ENCODE results near the gene SLC39A11. TPM values are rescaled to one million over a fixed set of nuclear protein-coding genes. Genes with fewer than 3 reads are reported as not detected.

Gene SLC39A11
- total RNA-seq, 1 experiment from 2014 or later = 56.1 TPM

GRCh38 chr17:73043686-73044581 is 48.6 kb downstream of the SLC39A11 start:
- no peak for ATAC-seq
- POLR2A ChIA-PET = interaction anchor here (0.7 kb wide), 2 partner anchors 10 to 36 kb away, joined by 4 to 5 read pairs; no protein-coding TSS in a partner anchor
- in situ Hi-C loops (cut with HindIII; ENCODE audit: low pct_unique_long_range_greater_than_20kb, low sequenced_read_pairs) = no loop called here
- TF ChIP-seq REST (IDR thresholded peaks at IDR 0.05; ENCODE audit: insufficient read depth in 1 of 2, low read depth in 2 of 2, low read length in 1 of 2) (no peak), TCF7L2 (IDR thresholded peaks at IDR 0.05; ENCODE audit: low read depth, low read length) (no peak), SIN3A (IDR thresholded peaks at IDR 0.05; ENCODE audit: borderline replicate concordance, insufficient read depth, low read depth, low read length) (no peak), POLR2AphosphoS5 (IDR thresholded peaks at IDR 0.05; ENCODE audit: low read depth, low read length) (no peak)
- TF ChIP-seq, protein P1, sequence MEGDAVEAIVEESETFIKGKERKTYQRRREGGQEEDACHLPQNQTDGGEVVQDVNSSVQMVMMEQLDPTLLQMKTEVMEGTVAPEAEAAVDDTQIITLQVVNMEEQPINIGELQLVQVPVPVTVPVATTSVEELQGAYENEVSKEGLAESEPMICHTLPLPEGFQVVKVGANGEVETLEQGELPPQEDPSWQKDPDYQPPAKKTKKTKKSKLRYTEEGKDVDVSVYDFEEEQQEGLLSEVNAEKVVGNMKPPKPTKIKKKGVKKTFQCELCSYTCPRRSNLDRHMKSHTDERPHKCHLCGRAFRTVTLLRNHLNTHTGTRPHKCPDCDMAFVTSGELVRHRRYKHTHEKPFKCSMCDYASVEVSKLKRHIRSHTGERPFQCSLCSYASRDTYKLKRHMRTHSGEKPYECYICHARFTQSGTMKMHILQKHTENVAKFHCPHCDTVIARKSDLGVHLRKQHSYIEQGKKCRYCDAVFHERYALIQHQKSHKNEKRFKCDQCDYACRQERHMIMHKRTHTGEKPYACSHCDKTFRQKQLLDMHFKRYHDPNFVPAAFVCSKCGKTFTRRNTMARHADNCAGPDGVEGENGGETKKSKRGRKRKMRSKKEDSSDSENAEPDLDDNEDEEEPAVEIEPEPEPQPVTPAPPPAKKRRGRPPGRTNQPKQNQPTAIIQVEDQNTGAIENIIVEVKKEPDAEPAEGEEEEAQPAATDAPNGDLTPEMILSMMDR (IDR thresholded peaks at IDR 0.05) = no peak
- no peaks in the 10 kb centered on the region for H3K27me3 ChIP-seq (ENCODE audit: control insufficient read depth, insufficient read depth, low read length)
- no peak overlapping the region for H3K4me3 ChIP-seq (ENCODE audit: low read depth in 2 of 2, low read length in 2 of 2)
- H3K36me3 ChIP-seq (ENCODE audit: control insufficient read depth, insufficient read depth, low read length) = no peaks in the 10 kb centered on the region
- H3K4me1 ChIP-seq (ENCODE audit: control insufficient read depth, insufficient read depth, low read length) = 0 out of 2 replicates have a peak, but pooled peaks cover 3% of the 10 kb centered on the region
- no peaks in the 10 kb centered on the region; the same call in 1 of the 2 replicates for H3K9me3 ChIP-seq (ENCODE audit: control insufficient read depth, insufficient read depth, low read depth, low read length)
- no peak overlapping the region for H3K27ac ChIP-seq (ENCODE audit: low read length)
- intact Hi-C loops (cut with micrococcal nuclease; ENCODE audit: unreplicated experiment) = no loop called here
- DNase-seq (ENCODE audit: low read depth, low spot score) = no peak
- CTCF ChIA-PET = interaction anchor here (0.6 kb wide), 1 partner anchor 188 kb away, joined by 4 read pairs; no protein-coding TSS in a partner anchor
- no TSS peak for BruUV-seq (replicated peaks)

GRCh38 chr17:73042809-73043685 is 49.4 kb downstream of the SLC39A11 start:
- intact Hi-C loops (cut with micrococcal nuclease; ENCODE audit: unreplicated experiment) (no loop called here), in situ Hi-C loops (cut with HindIII; ENCODE audit: low pct_unique_long_range_greater_than_20kb, low sequenced_read_pairs) (no loop called here)
- DNase-seq (ENCODE audit: low read depth, low spot score) = no peak
- Histone ChIP-seq H3K9me3 (ENCODE audit: control insufficient read depth, insufficient read depth, low read depth, low read length) (no peaks in the 10 kb centered on the region; the same call in 1 of the 2 replicates), H3K36me3 (ENCODE audit: control insufficient read depth, insufficient read depth, low read length) (no peaks in the 10 kb centered on the region), H3K4me1 (ENCODE audit: control insufficient read depth, insufficient read depth, low read length) (0 out of 2 replicates have a peak, but pooled peaks cover 3% of the 10 kb centered on the region), H3K4me3 (ENCODE audit: low read depth in 2 of 2, low read length in 2 of 2) (no peak overlapping the region), H3K27ac (ENCODE audit: low read length) (no peak overlapping the region), H3K27me3 (ENCODE audit: control insufficient read depth, insufficient read depth, low read length) (no peaks in the 10 kb centered on the region)
- POLR2A ChIA-PET = interaction anchor here (0.7 kb wide), 2 partner anchors 11 to 35 kb away, joined by 4 to 5 read pairs; no protein-coding TSS in a partner anchor
- TF ChIP-seq SIN3A (IDR thresholded peaks at IDR 0.05; ENCODE audit: borderline replicate concordance, insufficient read depth, low read depth, low read length) (no peak), POLR2AphosphoS5 (IDR thresholded peaks at IDR 0.05; ENCODE audit: low read depth, low read length) (no peak)
- TF ChIP-seq, protein P1 (IDR thresholded peaks at IDR 0.05) = no peak
- CTCF ChIA-PET = no interaction called here
- no TSS peak for BruUV-seq (replicated peaks)
- ATAC-seq = no peak

Measured in Panc1 (cell line).